ENCODE results near the gene RABEPK. TPM values are rescaled to one million over a fixed set of nuclear protein-coding genes. Genes with fewer than 3 reads are reported as not detected.

The RABEPK gene
- total RNA-seq, 1 donor from 2014 or later, result 30.7 TPM

- no peaks in the 10 kb centered on the region for H3K9me3 Mint-ChIP-seq (ENCODE audit: unreplicated experiment)
Observed at GRCh38 chr9:125153712-125154367, 46.5 kb upstream of the RABEPK start.

GRCh38 chr9:125156551-125156950, 43.8 kb upstream of the RABEPK start:
- H3K79me2 ChIP-seq (ENCODE audit: insufficient read depth, low read length), result peaks cover 20% of the 10 kb centered on the region
- TF ChIP-seq CTCF (IDR thresholded peaks at IDR 0.05; ENCODE audit: insufficient read depth, low read depth, low read length), result no peak
- TF ChIP-seq EZH2 (IDR thresholded peaks at IDR 0.05; ENCODE audit: insufficient read depth, low read length), result no peak
- H3K4me3 ChIP-seq (ENCODE audit: insufficient read depth, low read depth, low read length), result no peak overlapping the region
- peaks cover 21% of the 10 kb centered on the region for H3K36me3 ChIP-seq (ENCODE audit: insufficient read depth, low read length)
- no peaks in the 10 kb centered on the region for H3K27me3 Mint-ChIP-seq (ENCODE audit: low read depth, unreplicated experiment)
- peaks cover 11% of the 10 kb centered on the region for H3K36me3 Mint-ChIP-seq (ENCODE audit: low read depth, unreplicated experiment)
- no peak overlapping the region for H3K4me2 ChIP-seq (ENCODE audit: low read length)
- H2AFZ ChIP-seq (ENCODE audit: low read depth, low read length), result no peak overlapping the region
- FAIRE-seq (no peak), DNase-seq (ENCODE audit: low read depth) (no peak)
- H3K4me1 ChIP-seq (ENCODE audit: insufficient read depth, low read length), result no peaks in the 10 kb centered on the region
- H4K20me1 ChIP-seq (ENCODE audit: insufficient read depth, low read length), result peaks cover 18% of the 10 kb centered on the region
- no peak overlapping the region for H3K27ac ChIP-seq (ENCODE audit: low read depth, low read length)
- no peaks in the 10 kb centered on the region for H3K9me3 ChIP-seq (ENCODE audit: insufficient read depth, low read depth, low read length)
- no peaks in the 10 kb centered on the region for H3K27me3 ChIP-seq (ENCODE audit: insufficient read depth, low read length)
- no peak overlapping the region for H3K4me3 Mint-ChIP-seq (ENCODE audit: unreplicated experiment)
- no peaks in the 10 kb centered on the region for H3K9me3 Mint-ChIP-seq (ENCODE audit: unreplicated experiment)
- H3K27ac Mint-ChIP-seq (ENCODE audit: unreplicated experiment), result no peak overlapping the region
- H3K9ac ChIP-seq (ENCODE audit: low read length), result no peak overlapping the region
- H3K4me1 Mint-ChIP-seq (ENCODE audit: low read depth, unreplicated experiment), result peaks cover 5% of the 10 kb centered on the region

More at GRCh38 chr9:125153712-125154367, 46.5 kb upstream of the RABEPK start:
- FAIRE-seq (no peak), DNase-seq (ENCODE audit: low read depth) (peak; percentile 20)
- Mint-ChIP-seq H3K4me3 (ENCODE audit: unreplicated experiment) (no peak overlapping the region), H3K36me3 (ENCODE audit: low read depth, unreplicated experiment) (peaks cover 15% of the 10 kb centered on the region), H3K27me3 (ENCODE audit: low read depth, unreplicated experiment) (no peaks in the 10 kb centered on the region), H3K27ac (ENCODE audit: unreplicated experiment) (no peak overlapping the region), H3K4me1 (ENCODE audit: low read depth, unreplicated experiment) (no peaks in the 10 kb centered on the region)
- no peak overlapping the region for H3K4me2 ChIP-seq (ENCODE audit: low read length)
- no peaks in the 10 kb centered on the region for H3K27me3 ChIP-seq (ENCODE audit: insufficient read depth, low read length)
- H3K9ac ChIP-seq (ENCODE audit: low read length), result no peak overlapping the region
- H2AFZ ChIP-seq (ENCODE audit: low read depth, low read length), result no peak overlapping the region
- TF ChIP-seq EZH2 (IDR thresholded peaks at IDR 0.05; ENCODE audit: insufficient read depth, low read length) (no peak), CTCF (IDR thresholded peaks at IDR 0.05; ENCODE audit: insufficient read depth, low read depth, low read length) (no peak)
- H3K4me3 ChIP-seq (ENCODE audit: insufficient read depth, low read depth, low read length), result no peak overlapping the region
- no peaks in the 10 kb centered on the region for H3K79me2 ChIP-seq (ENCODE audit: insufficient read depth, low read length)
- H3K27ac ChIP-seq (ENCODE audit: low read depth, low read length), result no peak overlapping the region
- peaks cover 37% of the 10 kb centered on the region for H3K36me3 ChIP-seq (ENCODE audit: insufficient read depth, low read length)
- H3K9me3 ChIP-seq (ENCODE audit: insufficient read depth, low read depth, low read length), result no peaks in the 10 kb centered on the region
- peaks cover 7% of the 10 kb centered on the region for H4K20me1 ChIP-seq (ENCODE audit: insufficient read depth, low read length)
- no peaks in the 10 kb centered on the region for H3K4me1 ChIP-seq (ENCODE audit: insufficient read depth, low read length)

DNA sequence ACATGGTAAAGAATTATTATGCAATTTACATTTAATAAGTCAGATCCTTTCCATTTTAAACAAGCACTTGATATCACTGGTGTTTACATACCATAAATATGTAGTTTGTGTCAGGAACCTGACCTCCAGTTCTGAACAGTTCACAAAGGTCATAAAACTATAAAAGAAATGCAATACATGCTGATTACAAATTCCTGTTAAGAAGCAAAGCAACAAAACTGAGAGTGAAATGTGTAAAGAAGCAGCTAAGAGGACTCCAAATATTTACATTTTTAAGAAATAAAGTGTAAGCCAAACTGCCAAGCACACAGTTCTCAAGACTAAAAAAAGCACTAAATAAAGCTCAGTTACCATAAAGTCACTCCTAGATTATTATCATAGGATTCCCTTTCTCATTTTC, 39.6 kb upstream of the RABEPK start:
- H3K4me3 ChIP-seq (ENCODE audit: insufficient read depth, low read depth, low read length), result no peak overlapping the region
- Mint-ChIP-seq H3K36me3 (ENCODE audit: low read depth, unreplicated experiment) (peaks cover 5% of the 10 kb centered on the region), H3K27ac (ENCODE audit: unreplicated experiment) (no peak overlapping the region), H3K4me1 (ENCODE audit: low read depth, unreplicated experiment) (peaks cover 11% of the 10 kb centered on the region), H3K4me3 (ENCODE audit: unreplicated experiment) (no peak overlapping the region), H3K27me3 (ENCODE audit: low read depth, unreplicated experiment) (no peaks in the 10 kb centered on the region), H3K9me3 (ENCODE audit: unreplicated experiment) (no peaks in the 10 kb centered on the region)
- no peaks in the 10 kb centered on the region for H3K27me3 ChIP-seq (ENCODE audit: insufficient read depth, low read length)
- H3K27ac ChIP-seq (ENCODE audit: low read depth, low read length), result no peak overlapping the region
- no peak for DNase-seq (ENCODE audit: low read depth)
- TF ChIP-seq CTCF (IDR thresholded peaks at IDR 0.05; ENCODE audit: insufficient read depth, low read depth, low read length), result no peak
- TF ChIP-seq EZH2 (IDR thresholded peaks at IDR 0.05; ENCODE audit: insufficient read depth, low read length), result no peak
- H3K9ac ChIP-seq (ENCODE audit: low read length), result no peak overlapping the region
- no peak overlapping the region for H3K4me2 ChIP-seq (ENCODE audit: low read length)
- H3K36me3 ChIP-seq (ENCODE audit: insufficient read depth, low read length), result peaks cover 7% of the 10 kb centered on the region
- peaks cover 20% of the 10 kb centered on the region for H4K20me1 ChIP-seq (ENCODE audit: insufficient read depth, low read length)
- H2AFZ ChIP-seq (ENCODE audit: low read depth, low read length), result no peak overlapping the region
- H3K9me3 ChIP-seq (ENCODE audit: insufficient read depth, low read depth, low read length), result no peaks in the 10 kb centered on the region
- H3K4me1 ChIP-seq (ENCODE audit: insufficient read depth, low read length), result no peaks in the 10 kb centered on the region
- peaks cover 45% of the 10 kb centered on the region for H3K79me2 ChIP-seq (ENCODE audit: insufficient read depth, low read length)
- no peak for FAIRE-seq
